Astrocyte (in vitro differentiated cells and primary cell): ENCODE results near the gene SLC39A8.

Source experiments
- CTCF ChIP-seq: IDR thresholded peaks from 2 replicates; pipeline ENCODE4 v1.5.1; 2011; ENCODE audit warnings: low read depth, mild to moderate bottlenecking, inconsistent platforms, low read length, moderate library complexity; ENCODE audit not compliant: insufficient read depth
- EZH2 ChIP-seq: IDR thresholded peaks from 2 replicates; pipeline ENCODE4 v1.6.1; 2012; ENCODE audit warnings: mild to moderate bottlenecking, low read length, inconsistent platforms; ENCODE audit not compliant: insufficient read depth

DNA sequence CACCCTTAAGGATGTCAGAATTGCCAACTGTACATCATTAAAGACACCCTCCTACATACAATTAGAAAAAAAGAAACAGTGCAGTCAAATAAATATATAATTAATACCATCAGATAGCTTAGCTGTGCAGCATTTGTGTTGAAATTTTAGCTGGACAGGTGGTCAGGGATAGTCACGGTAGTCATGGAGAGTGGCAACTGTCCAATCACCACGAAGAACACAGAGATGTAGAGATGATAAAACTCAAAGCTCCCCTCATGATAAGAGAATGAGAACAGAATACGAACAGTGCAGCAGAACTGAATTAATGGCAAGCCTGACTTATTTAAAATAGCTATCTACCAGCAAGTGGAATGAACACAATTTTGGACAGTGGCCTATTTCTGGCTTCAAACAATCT lies 27.2 kb downstream of the SLC39A8 start:
- TF ChIP-seq CTCF: no peak
- TF ChIP-seq EZH2: no peak
